ENCODE measurements around the gene BRI3BP.

The BRI3BP gene

DNA sequence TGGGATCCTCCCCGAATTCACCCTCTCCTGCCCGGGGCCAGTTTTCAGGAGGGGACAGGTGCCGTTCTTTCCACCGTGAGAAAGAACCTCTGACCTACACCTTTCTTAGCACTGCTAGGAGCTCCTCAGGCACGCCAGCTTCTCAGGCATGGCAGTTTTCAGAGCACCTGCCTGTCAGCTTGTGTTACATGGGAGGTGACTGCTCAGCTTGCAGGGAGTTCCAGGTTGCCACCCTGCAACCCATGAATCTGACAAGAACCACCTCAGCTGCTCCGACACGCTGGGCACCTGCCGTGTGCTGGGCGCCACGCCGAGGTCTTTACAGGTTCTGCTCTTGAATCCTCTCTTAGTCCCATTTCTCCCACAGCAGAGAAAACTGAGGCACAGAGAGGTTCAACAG is 12.9 kb downstream of the BRI3BP start:
- H3K4me3 ChIP-seq (ENCODE audit: control insufficient read depth in 1 of 7, extremely low read depth in 1 of 7, insufficient read depth in 4 of 7, low read depth in 2 of 7, low read length in 6 of 7), result no peak overlapping the region
- no peaks in the 10 kb centered on the region for H3K4me1 ChIP-seq (ENCODE audit: control extremely low read depth in 1 of 4, control insufficient read depth in 4 of 4, insufficient read depth in 4 of 4, low read length in 3 of 4)
- no peak for DNase-seq
- no peaks in the 10 kb centered on the region for H3K9me3 ChIP-seq (ENCODE audit: control extremely low read depth in 1 of 5, control insufficient read depth in 4 of 5, insufficient read depth in 2 of 5, low read depth in 1 of 5, low read length in 4 of 5)
- H3K27me3 ChIP-seq (replicated peaks in 2 of 5; ENCODE audit: control insufficient read depth in 4 of 5, insufficient read depth in 5 of 5, low read length in 4 of 5), result no peaks in the 10 kb centered on the region
- POLR2A ChIA-PET, result no interaction called here
- H3K36me3 ChIP-seq (ENCODE audit: control insufficient read depth in 4 of 4, insufficient read depth in 4 of 4, low read length in 3 of 4), result peaks cover 0 to 54% (median 4%) of the 10 kb centered on the region in 4 experiments
- 97% methylated on average over 11 of the region's 11 CpGs for WGBS (ENCODE audit: insufficient coverage)
- CTCF ChIA-PET, result no interaction called here
- no peak overlapping the region for H3K27ac ChIP-seq (ENCODE audit: insufficient read depth in 1 of 2, low read depth in 1 of 2, low read length in 2 of 2, poor library complexity in 1 of 2, severe bottlenecking in 2 of 2)

DNA sequence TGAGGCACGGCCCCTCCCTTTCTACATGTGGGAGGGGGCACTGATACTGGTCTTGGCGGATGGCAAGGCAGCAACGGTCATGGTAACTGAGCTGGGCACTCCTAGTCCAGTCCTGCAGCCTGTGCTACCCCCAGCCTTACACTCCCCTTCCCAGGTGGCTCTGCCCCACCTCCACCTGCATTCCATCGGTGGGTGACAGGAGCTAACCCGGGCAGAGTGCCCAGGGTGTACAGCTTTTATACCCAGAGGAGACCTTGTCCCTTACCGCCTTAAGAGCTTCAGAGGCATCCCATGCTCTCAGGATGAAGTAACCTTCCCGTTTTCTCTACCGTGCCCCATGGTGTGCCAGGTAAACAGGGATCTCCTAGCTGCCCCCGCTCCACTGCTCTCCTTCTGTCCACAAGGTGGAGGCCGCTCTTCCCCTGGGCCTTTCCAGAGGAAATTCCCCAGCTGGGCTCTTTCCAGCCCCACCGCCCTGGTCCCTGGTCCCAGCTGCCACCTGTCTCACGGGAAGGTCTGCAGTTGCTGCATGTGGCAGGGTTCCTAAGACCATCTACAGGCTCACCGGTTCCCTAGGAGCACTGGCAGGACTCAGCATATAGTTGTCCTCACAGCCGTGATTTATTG is 20.5 kb downstream of the BRI3BP start:
- peaks cover 10 to 68% (median 36%) of the 10 kb centered on the region in 4 experiments for H3K36me3 ChIP-seq (ENCODE audit: control insufficient read depth in 4 of 4, insufficient read depth in 4 of 4, low read length in 3 of 4)
- 93% methylated on average over 12 of the region's 14 CpGs for WGBS (ENCODE audit: insufficient coverage)
- ChIA-PET POLR2A (interaction anchor here (0.6 kb wide), 1 partner anchor 29 kb away, joined by 3 read pairs; no protein-coding TSS in a partner anchor), CTCF (no interaction called here)
- no peaks in the 10 kb centered on the region for H3K27me3 ChIP-seq (replicated peaks in 2 of 5; ENCODE audit: control insufficient read depth in 4 of 5, insufficient read depth in 5 of 5, low read length in 4 of 5)
- H3K4me1 ChIP-seq (ENCODE audit: control extremely low read depth in 1 of 4, control insufficient read depth in 4 of 4, insufficient read depth in 4 of 4, low read length in 3 of 4), result no peaks in the 10 kb centered on the region
- no peak overlapping the region for H3K27ac ChIP-seq (ENCODE audit: insufficient read depth in 1 of 2, low read depth in 1 of 2, low read length in 2 of 2, poor library complexity in 1 of 2, severe bottlenecking in 2 of 2)
- H3K4me3 ChIP-seq (ENCODE audit: control insufficient read depth in 1 of 7, extremely low read depth in 1 of 7, insufficient read depth in 4 of 7, low read depth in 2 of 7, low read length in 6 of 7), result no peak overlapping the region
- no peaks in the 10 kb centered on the region for H3K9me3 ChIP-seq (ENCODE audit: control extremely low read depth in 1 of 5, control insufficient read depth in 4 of 5, insufficient read depth in 2 of 5, low read depth in 1 of 5, low read length in 4 of 5)
- no peak for DNase-seq

DNA sequence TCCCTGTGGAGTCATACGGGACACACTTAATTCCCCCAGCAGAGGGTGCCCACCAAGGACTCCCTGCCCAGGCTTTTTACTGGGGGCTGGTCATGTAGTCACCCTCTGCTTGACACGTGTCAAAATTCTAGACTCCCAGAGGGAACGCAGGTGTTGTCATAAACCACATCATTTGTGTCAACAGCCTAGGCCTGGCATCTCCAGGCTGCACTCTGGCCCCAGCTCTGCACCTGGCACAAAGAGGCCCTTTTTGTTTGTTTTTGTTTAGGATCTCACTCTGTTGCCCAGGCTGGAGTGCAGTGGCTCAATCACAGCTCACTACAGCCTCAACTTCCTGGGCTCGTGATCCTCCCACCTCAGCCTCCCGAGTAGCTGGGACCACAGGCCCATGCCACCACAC is 21.1 kb downstream of the BRI3BP start:
- H3K36me3 ChIP-seq (ENCODE audit: control insufficient read depth in 4 of 4, insufficient read depth in 4 of 4, low read length in 3 of 4), result peaks cover 13 to 73% (median 37%) of the 10 kb centered on the region in 4 experiments
- WGBS (ENCODE audit: insufficient coverage), result 88% methylated on average over 4 of the region's 5 CpGs
- no peak overlapping the region for H3K4me3 ChIP-seq (ENCODE audit: control insufficient read depth in 1 of 7, extremely low read depth in 1 of 7, insufficient read depth in 4 of 7, low read depth in 2 of 7, low read length in 6 of 7)
- CTCF ChIA-PET, result no interaction called here
- H3K4me1 ChIP-seq (ENCODE audit: control extremely low read depth in 1 of 4, control insufficient read depth in 4 of 4, insufficient read depth in 4 of 4, low read length in 3 of 4), result no peaks in the 10 kb centered on the region
- H3K27me3 ChIP-seq (replicated peaks in 2 of 5; ENCODE audit: control insufficient read depth in 4 of 5, insufficient read depth in 5 of 5, low read length in 4 of 5), result no peaks in the 10 kb centered on the region
- H3K27ac ChIP-seq (ENCODE audit: insufficient read depth in 1 of 2, low read depth in 1 of 2, low read length in 2 of 2, poor library complexity in 1 of 2, severe bottlenecking in 2 of 2), result no peak overlapping the region
- no peaks in the 10 kb centered on the region for H3K9me3 ChIP-seq (ENCODE audit: control extremely low read depth in 1 of 5, control insufficient read depth in 4 of 5, insufficient read depth in 2 of 5, low read depth in 1 of 5, low read length in 4 of 5)
- POLR2A ChIA-PET, result interaction anchor here (0.6 kb wide), 1 partner anchor 29 kb away, joined by 3 read pairs; no protein-coding TSS in a partner anchor
- DNase-seq, result no peak

- H3K27ac ChIP-seq (ENCODE audit: insufficient read depth in 1 of 2, low read depth in 1 of 2, low read length in 2 of 2, poor library complexity in 1 of 2, severe bottlenecking in 2 of 2), result no peak overlapping the region
Observed at GRCh38 chr12:125015680-125016310, 22.4 kb downstream of the BRI3BP start.

GRCh38 chr12:125017801-125018200 is 24.4 kb downstream of the BRI3BP start:
- ChIA-PET POLR2A (no interaction called here), CTCF (no interaction called here)
- H3K36me3 ChIP-seq (ENCODE audit: control insufficient read depth in 4 of 4, insufficient read depth in 4 of 4, low read length in 3 of 4), result peaks cover 12 to 67% (median 37%) of the 10 kb centered on the region in 4 experiments
- 100% methylated on average over 7 of the region's 9 CpGs for WGBS (ENCODE audit: insufficient coverage)
- no peak overlapping the region for H3K4me3 ChIP-seq (ENCODE audit: control insufficient read depth in 1 of 7, extremely low read depth in 1 of 7, insufficient read depth in 4 of 7, low read depth in 2 of 7, low read length in 6 of 7)
- no peak overlapping the region for H3K27ac ChIP-seq (ENCODE audit: insufficient read depth in 1 of 2, low read depth in 1 of 2, low read length in 2 of 2, poor library complexity in 1 of 2, severe bottlenecking in 2 of 2)
- no peaks in the 10 kb centered on the region for H3K4me1 ChIP-seq (ENCODE audit: control extremely low read depth in 1 of 4, control insufficient read depth in 4 of 4, insufficient read depth in 4 of 4, low read length in 3 of 4)
- no peaks in the 10 kb centered on the region for H3K27me3 ChIP-seq (replicated peaks in 2 of 5; ENCODE audit: control insufficient read depth in 4 of 5, insufficient read depth in 5 of 5, low read length in 4 of 5)
- no peaks in the 10 kb centered on the region for H3K9me3 ChIP-seq (ENCODE audit: control extremely low read depth in 1 of 5, control insufficient read depth in 4 of 5, insufficient read depth in 2 of 5, low read depth in 1 of 5, low read length in 4 of 5)
- no peak for DNase-seq

More at GRCh38 chr12:125015680-125016310, 22.4 kb downstream of the BRI3BP start:
- Histone ChIP-seq H3K9me3 (ENCODE audit: control extremely low read depth in 1 of 5, control insufficient read depth in 4 of 5, insufficient read depth in 2 of 5, low read depth in 1 of 5, low read length in 4 of 5) (no peaks in the 10 kb centered on the region), H3K36me3 (ENCODE audit: control insufficient read depth in 4 of 4, insufficient read depth in 4 of 4, low read length in 3 of 4) (peaks cover 13 to 75% (median 37%) of the 10 kb centered on the region in 4 experiments), H3K4me3 (ENCODE audit: control insufficient read depth in 1 of 7, extremely low read depth in 1 of 7, insufficient read depth in 4 of 7, low read depth in 2 of 7, low read length in 6 of 7) (no peak overlapping the region), H3K27me3 (replicated peaks in 2 of 5; ENCODE audit: control insufficient read depth in 4 of 5, insufficient read depth in 5 of 5, low read length in 4 of 5) (no peaks in the 10 kb centered on the region), H3K4me1 (ENCODE audit: control extremely low read depth in 1 of 4, control insufficient read depth in 4 of 4, insufficient read depth in 4 of 4, low read length in 3 of 4) (no peaks in the 10 kb centered on the region)
- no peak for DNase-seq
- ChIA-PET POLR2A (no interaction called here), CTCF (no interaction called here)
- 98% methylated on average over 24 of the region's 24 CpGs for WGBS (ENCODE audit: insufficient coverage)

DNA sequence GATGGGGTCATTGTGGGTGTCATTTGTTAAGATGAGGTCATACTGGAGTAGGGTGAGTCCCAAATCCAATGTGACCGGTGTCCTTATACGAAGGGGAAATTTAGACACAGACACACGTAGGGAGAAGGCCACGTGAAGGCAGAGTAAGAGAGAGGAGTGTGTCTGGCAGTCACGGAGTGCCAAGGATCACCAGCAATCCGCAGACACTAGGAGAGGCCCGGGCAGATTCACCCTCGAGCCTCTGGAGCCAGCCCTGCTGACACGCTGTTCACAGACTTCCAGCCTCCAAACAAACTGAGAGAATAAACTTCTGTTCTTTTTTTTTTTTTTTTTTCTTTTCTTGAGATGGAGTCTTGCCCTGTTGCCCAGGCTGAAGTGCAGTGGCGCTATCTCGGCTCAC is 24.9 kb downstream of the BRI3BP start:
- 100% methylated on average over 9 of the region's 11 CpGs for WGBS (ENCODE audit: insufficient coverage)
- H3K4me1 ChIP-seq (ENCODE audit: control extremely low read depth in 1 of 4, control insufficient read depth in 4 of 4, insufficient read depth in 4 of 4, low read length in 3 of 4), result no peaks in the 10 kb centered on the region
- peaks cover 0 to 4% (median 0%) of the 10 kb centered on the region in 5 experiments for H3K9me3 ChIP-seq (ENCODE audit: control extremely low read depth in 1 of 5, control insufficient read depth in 4 of 5, insufficient read depth in 2 of 5, low read depth in 1 of 5, low read length in 4 of 5)
- POLR2A ChIA-PET, result no interaction called here
- H3K27me3 ChIP-seq (replicated peaks in 2 of 5; ENCODE audit: control insufficient read depth in 4 of 5, insufficient read depth in 5 of 5, low read length in 4 of 5), result no peaks in the 10 kb centered on the region
- DNase-seq, result no peak
- no peak overlapping the region for H3K4me3 ChIP-seq (ENCODE audit: control insufficient read depth in 1 of 7, extremely low read depth in 1 of 7, insufficient read depth in 4 of 7, low read depth in 2 of 7, low read length in 6 of 7)
- H3K36me3 ChIP-seq (ENCODE audit: control insufficient read depth in 4 of 4, insufficient read depth in 4 of 4, low read length in 3 of 4), result peaks cover 10 to 67% (median 38%) of the 10 kb centered on the region in 4 experiments
- no peak overlapping the region for H3K27ac ChIP-seq (ENCODE audit: insufficient read depth in 1 of 2, low read depth in 1 of 2, low read length in 2 of 2, poor library complexity in 1 of 2, severe bottlenecking in 2 of 2)
- CTCF ChIA-PET, result no interaction called here

GRCh38 chr12:125021096-125021495 is 27.7 kb downstream of the BRI3BP start:
- peaks cover 6 to 64% (median 20%) of the 10 kb centered on the region in 4 experiments for H3K36me3 ChIP-seq (ENCODE audit: control insufficient read depth in 4 of 4, insufficient read depth in 4 of 4, low read length in 3 of 4)
- no peak overlapping the region for H3K4me3 ChIP-seq (ENCODE audit: control insufficient read depth in 1 of 7, extremely low read depth in 1 of 7, insufficient read depth in 4 of 7, low read depth in 2 of 7, low read length in 6 of 7)
- 100% methylated on average over 9 of the region's 9 CpGs for WGBS (ENCODE audit: insufficient coverage)
- POLR2A ChIA-PET, result no interaction called here
- CTCF ChIA-PET, result no interaction called here
- H3K9me3 ChIP-seq (ENCODE audit: control extremely low read depth in 1 of 5, control insufficient read depth in 4 of 5, insufficient read depth in 2 of 5, low read depth in 1 of 5, low read length in 4 of 5), result peaks cover 0 to 4% (median 0%) of the 10 kb centered on the region in 5 experiments
- H3K27ac ChIP-seq (ENCODE audit: insufficient read depth in 1 of 2, low read depth in 1 of 2, low read length in 2 of 2, poor library complexity in 1 of 2, severe bottlenecking in 2 of 2), result no peak overlapping the region
- H3K27me3 ChIP-seq (replicated peaks in 2 of 5; ENCODE audit: control insufficient read depth in 4 of 5, insufficient read depth in 5 of 5, low read length in 4 of 5), result no peaks in the 10 kb centered on the region
- no peak for DNase-seq
- H3K4me1 ChIP-seq (ENCODE audit: control extremely low read depth in 1 of 4, control insufficient read depth in 4 of 4, insufficient read depth in 4 of 4, low read length in 3 of 4), result no peaks in the 10 kb centered on the region

Data from common myeloid progenitor, CD34-positive (primary cell).